Upper lobe of left lung (tissue), 4 donors: ENCODE measurements around the gene LRCOL1.

Experiments
- POLR2A ChIP-seq, 4 donors: fragments of 450-650 bp; IDR thresholded peaks; one replicate each; pipeline ENCODE4 v1.5.1; 2016 to 2017; ENCODE audit warnings: antibody characterized with exemption in 4 of 4, mild to moderate bottlenecking in 2 of 4
- TF ChIP-seq, protein P1 (sequence below), 6 experiments: fragments of 450-650 bp in 4 of 6; fragments of 200-600 bp in 2 of 6; sonication (generic) in 2 of 6; IDR thresholded peaks; one replicate each; pipeline ENCODE4 v1.5.1; 2016 to 2019; ENCODE audit warnings: antibody characterized with exemption in 6 of 6

DNA sequence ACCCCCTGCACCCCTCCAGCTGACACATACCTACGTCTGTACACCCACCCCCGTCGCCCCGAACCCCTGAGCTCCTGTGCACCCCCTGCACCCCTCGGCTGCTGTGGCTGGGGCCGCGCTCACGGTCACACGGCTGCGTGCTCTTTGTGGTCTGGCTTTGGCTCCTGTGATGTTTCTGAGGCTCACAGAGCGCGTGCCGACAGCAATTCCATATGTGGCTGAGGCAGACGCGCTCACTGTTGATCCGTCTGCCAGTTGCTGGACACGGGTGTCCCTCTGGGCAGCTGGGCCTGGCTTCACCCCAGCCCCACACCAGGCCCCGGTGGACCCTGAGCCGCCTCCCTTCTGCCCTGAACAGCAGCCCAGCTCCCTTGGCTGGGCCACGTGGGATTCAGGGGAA lies 46.5 kb downstream of the LRCOL1 start:
- no peak for TF ChIP-seq POLR2A (IDR thresholded peaks at IDR 0.05)
- TF ChIP-seq, protein P1, sequence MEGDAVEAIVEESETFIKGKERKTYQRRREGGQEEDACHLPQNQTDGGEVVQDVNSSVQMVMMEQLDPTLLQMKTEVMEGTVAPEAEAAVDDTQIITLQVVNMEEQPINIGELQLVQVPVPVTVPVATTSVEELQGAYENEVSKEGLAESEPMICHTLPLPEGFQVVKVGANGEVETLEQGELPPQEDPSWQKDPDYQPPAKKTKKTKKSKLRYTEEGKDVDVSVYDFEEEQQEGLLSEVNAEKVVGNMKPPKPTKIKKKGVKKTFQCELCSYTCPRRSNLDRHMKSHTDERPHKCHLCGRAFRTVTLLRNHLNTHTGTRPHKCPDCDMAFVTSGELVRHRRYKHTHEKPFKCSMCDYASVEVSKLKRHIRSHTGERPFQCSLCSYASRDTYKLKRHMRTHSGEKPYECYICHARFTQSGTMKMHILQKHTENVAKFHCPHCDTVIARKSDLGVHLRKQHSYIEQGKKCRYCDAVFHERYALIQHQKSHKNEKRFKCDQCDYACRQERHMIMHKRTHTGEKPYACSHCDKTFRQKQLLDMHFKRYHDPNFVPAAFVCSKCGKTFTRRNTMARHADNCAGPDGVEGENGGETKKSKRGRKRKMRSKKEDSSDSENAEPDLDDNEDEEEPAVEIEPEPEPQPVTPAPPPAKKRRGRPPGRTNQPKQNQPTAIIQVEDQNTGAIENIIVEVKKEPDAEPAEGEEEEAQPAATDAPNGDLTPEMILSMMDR (IDR thresholded peaks at IDR 0.05) = no peak
